Lower leg skin (tissue), 4 donors: ENCODE results near the gene PEAK1. TPM values are rescaled to one million over a fixed set of nuclear protein-coding genes. Genes with fewer than 3 reads are reported as not detected.

ENCODE experiments used
- DNase-seq, 2 donors: peaks; one replicate each; pipeline ENCODE4 v3.0.0-alpha.2; 2019; ENCODE audit warnings: low spot score in 2 of 2
- H3K4me3 ChIP-seq: fragments of 200-600 bp; sonication (generic); 2 replicates; pipeline ENCODE4 v1.5.1; 2017; ENCODE audit warnings: mild to moderate bottlenecking, low read depth; ENCODE audit not compliant: poor library complexity, severe bottlenecking
- CTCF ChIP-seq, 3 donors: fragments of 450-650 bp; IDR thresholded peaks; one replicate each; pipeline ENCODE4 v1.5.1; 2016; ENCODE audit warnings: antibody characterized with exemption in 3 of 3, mild to moderate bottlenecking in 3 of 3, moderate library complexity in 2 of 3
- POLR2A ChIP-seq, 2 donors: fragments of 450-650 bp; IDR thresholded peaks; one replicate each; pipeline ENCODE4 v1.6.1; 2016 to 2017; ENCODE audit warnings: antibody characterized with exemption in 2 of 2, mild to moderate bottlenecking in 1 of 2, moderate library complexity in 1 of 2
- WGBS, 2 donors: methylation state at CpG; one replicate each; pipeline ENCODE4 v1.1.5; 2018; 5-methylcytosine and 5-hydroxymethylcytosine counted together
- intact Hi-C: fragments of 100-400 bp; cut with DNase I; formaldehyde crosslinking; loops from one replicate; pipeline ENCODE4 v1.15.0; 2023; ENCODE audit warnings: low total_unique reads
- total RNA-seq, 4 donors: library from RNA; depleted of rRNA; stranded (reverse); fragments of >200 nt; gene quantifications; one replicate each; pipeline ENCODE4 v1.1.0, GENCODE V29; 2016

Gene PEAK1
- total RNA-seq, 4 donors from 2014 or later: 23.4 to 38.2 (median 31.0) TPM

- no peak overlapping the region for H3K4me3 ChIP-seq
- TF ChIP-seq CTCF (IDR thresholded peaks at IDR 0.05): no peak
- no peak for TF ChIP-seq POLR2A (IDR thresholded peaks at IDR 0.05)
- DNase-seq: no peak
- WGBS, 2 donors: 94% methylated on average over 1 of the region's 1 CpG
- intact Hi-C loops: no loop called here
Measured at GRCh38 chr15:77400258-77400657, 19.6 kb downstream of the PEAK1 start.

DNA sequence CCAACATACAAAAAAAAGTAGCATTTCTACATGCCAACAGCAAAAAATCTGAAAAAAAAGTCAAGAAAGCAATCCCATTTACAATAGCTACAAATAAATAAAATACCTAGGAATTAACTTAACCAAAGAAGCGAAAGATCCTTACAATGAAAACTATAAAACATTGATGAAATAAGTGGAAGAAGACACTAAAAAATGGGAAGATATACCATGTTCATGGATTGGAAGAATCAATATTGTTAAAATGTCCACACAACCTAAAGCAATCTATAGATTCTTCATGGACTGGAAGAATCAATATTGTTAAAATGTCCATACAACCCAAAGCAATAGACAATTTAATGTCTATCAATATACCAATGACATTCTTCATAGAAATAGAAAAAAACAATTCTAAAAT lies 21.0 kb downstream of the PEAK1 start:
- 97 to 100% methylated on average over 1 of the region's 1 CpG for WGBS, 2 donors
- DNase-seq: no peak
- TF ChIP-seq CTCF (IDR thresholded peaks at IDR 0.05): no peak
- no peak for TF ChIP-seq POLR2A (IDR thresholded peaks at IDR 0.05)
- no peak overlapping the region for H3K4me3 ChIP-seq
- intact Hi-C loops: no loop called here

DNA sequence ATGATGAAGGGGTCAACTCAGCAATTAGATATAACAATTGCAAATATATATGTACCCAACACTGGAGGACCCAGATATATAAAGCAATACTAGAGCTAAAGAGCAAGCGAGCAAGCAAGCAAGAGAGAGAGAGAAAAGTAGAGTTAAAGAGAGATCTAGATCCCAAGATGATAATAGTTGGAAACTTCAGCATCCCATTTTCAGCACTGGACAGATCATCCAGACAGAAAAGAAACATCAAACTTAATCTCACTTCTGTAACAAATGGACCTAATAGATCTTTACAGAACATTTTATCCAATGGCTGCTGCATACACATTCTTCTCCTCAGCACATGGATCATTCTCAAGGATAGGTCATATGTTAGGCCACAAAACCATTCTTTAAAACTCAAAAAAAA lies 23.2 kb downstream of the PEAK1 start:
- intact Hi-C loops: no loop called here
- H3K4me3 ChIP-seq: no peak overlapping the region
- 92 to 97% methylated on average over 1 of the region's 1 CpG for WGBS, 2 donors
- no peak for DNase-seq
- TF ChIP-seq CTCF (IDR thresholded peaks at IDR 0.05): no peak
- no peak for TF ChIP-seq POLR2A (IDR thresholded peaks at IDR 0.05)

GRCh38 chr15:77395013-77395774 lies 24.7 kb downstream of the PEAK1 start:
- DNase-seq: no peak
- H3K4me3 ChIP-seq: no peak overlapping the region
- TF ChIP-seq CTCF (IDR thresholded peaks at IDR 0.05) (no peak), POLR2A (IDR thresholded peaks at IDR 0.05) (no peak)
- intact Hi-C loops: no loop called here
- 97 to 98% methylated on average over 3 of the region's 3 CpGs for WGBS, 2 donors

- intact Hi-C loops: no loop called here
- no peak for DNase-seq
- no peak for TF ChIP-seq POLR2A (IDR thresholded peaks at IDR 0.05)
- no peak for TF ChIP-seq CTCF (IDR thresholded peaks at IDR 0.05)
- H3K4me3 ChIP-seq: no peak overlapping the region
Measured at GRCh38 chr15:77393471-77393840, 26.4 kb downstream of the PEAK1 start.
